NK-92 treated with Interleukin-12 subunit alpha and Interleukin-12 subunit beta, amount 100 ng/mL, for 24 hours (cell line): ENCODE data around the gene GRM7.

ENCODE experiments used
- DNase-seq: peaks from one replicate; lab custom pipeline; 2025; lab: John Stamatoyannopoulos, UW

Gene GRM7

DNA sequence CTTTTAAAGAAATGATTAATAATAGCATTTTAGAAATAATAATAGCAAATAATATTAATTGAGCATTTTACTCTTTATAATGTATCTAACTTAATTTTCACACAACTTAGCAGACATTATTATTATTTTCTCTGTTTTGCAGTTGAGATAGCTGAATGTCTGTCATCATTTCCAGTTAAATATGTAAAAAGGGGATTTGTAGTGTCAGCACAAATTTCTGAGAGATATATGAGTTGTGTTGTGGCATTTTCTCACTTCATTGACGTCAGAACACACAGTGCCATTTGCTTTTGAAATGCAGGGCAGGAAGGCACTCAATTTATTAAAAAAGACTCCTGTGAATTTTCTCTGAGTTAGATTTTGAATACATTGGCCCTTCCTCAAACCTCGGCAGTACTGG is 111.0 kb downstream of the GRM7 start:
- DNase-seq: no peak

DNA sequence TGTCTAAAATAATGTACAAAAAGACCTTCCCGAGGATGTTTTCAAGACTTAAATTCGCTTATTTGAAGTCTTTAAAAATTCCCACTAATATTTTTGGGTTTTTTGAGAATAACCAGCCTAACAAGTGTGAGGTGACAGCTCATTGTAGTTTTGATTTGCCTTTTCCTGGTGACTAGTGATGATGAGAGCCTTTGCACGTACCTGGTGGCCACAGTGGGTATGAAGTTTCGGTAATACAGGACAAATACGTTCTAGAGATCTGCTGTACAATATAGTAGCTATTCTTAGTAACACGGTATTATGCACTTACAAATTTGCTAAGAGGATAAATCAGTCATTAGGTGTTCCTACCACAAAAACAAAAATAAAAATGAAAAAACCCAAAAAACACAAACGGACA is 124.9 kb downstream of the GRM7 start:
- DNase-seq: no peak

- no peak for DNase-seq
Measured at GRCh38 chr3:6989608-6990291, 128.8 kb downstream of the GRM7 start.

- DNase-seq: no peak
Measured at GRCh38 chr3:6994081-6994668, 133.3 kb downstream of the GRM7 start.

GRCh38 chr3:7000501-7000900 is 139.6 kb downstream of the GRM7 start:
- no peak for DNase-seq

GRCh38 chr3:7001370-7001769 is 140.5 kb downstream of the GRM7 start:
- no peak for DNase-seq

GRCh38 chr3:7015683-7016440 is 154.9 kb downstream of the GRM7 start:
- no peak for DNase-seq

- DNase-seq: no peak
Measured at GRCh38 chr3:7025581-7026300, 164.8 kb downstream of the GRM7 start.

DNA sequence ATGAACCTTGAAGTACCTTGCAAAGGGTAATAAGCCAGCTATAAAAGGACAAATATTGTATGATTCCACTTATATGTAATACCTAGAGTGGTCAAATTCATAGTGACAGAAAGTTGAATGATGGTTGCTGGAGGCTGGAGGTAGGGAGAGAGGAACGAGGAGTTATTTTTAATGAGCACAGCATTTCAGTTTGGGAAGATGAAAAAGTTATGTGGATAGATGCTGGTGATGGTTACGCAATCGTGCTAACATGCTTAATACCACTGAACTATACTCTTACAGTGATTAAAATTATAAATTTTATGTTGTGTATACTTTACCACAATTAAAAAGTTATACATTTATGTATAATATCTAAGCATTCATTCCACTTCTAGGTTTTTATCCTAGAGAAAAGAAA is 168.6 kb downstream of the GRM7 start:
- DNase-seq: no peak

DNA sequence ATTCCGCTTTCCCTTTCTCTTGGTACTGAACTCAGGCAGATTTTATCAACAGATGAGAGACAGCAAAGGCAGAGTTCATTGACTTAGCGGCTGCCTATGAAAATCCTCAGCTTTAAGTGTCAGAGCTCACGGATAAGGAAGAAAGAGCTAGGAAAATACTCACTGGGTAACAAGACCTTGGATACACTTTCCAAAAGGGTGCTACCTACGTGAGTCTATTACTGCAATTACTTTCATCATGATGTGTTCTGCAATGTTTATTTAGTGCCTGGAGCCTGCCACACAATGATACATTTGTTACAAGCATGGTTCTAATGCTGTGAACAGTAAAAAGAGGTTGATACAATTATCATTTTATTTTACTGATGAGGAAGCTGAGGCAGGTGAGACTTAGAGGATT is 177.5 kb downstream of the GRM7 start:
- DNase-seq: no peak

GRCh38 chr3:7062714-7063113 is 201.8 kb downstream of the GRM7 start:
- DNase-seq: no peak

GRCh38 chr3:7070461-7070860 is 209.5 kb downstream of the GRM7 start:
- DNase-seq: no peak

- DNase-seq: no peak
Measured at GRCh38 chr3:7074217-7074616, 213.3 kb downstream of the GRM7 start.

GRCh38 chr3:7075117-7075516 is 214.2 kb downstream of the GRM7 start:
- no peak for DNase-seq

- DNase-seq: no peak
Measured at GRCh38 chr3:7075901-7076300, 215.0 kb downstream of the GRM7 start.

- no peak for DNase-seq
Measured at GRCh38 chr3:7082244-7082643, 221.3 kb downstream of the GRM7 start.

GRCh38 chr3:7086417-7086816 is 225.5 kb downstream of the GRM7 start:
- DNase-seq: no peak

- no peak for DNase-seq
Measured at GRCh38 chr3:7095116-7095515, 234.2 kb downstream of the GRM7 start.

DNA sequence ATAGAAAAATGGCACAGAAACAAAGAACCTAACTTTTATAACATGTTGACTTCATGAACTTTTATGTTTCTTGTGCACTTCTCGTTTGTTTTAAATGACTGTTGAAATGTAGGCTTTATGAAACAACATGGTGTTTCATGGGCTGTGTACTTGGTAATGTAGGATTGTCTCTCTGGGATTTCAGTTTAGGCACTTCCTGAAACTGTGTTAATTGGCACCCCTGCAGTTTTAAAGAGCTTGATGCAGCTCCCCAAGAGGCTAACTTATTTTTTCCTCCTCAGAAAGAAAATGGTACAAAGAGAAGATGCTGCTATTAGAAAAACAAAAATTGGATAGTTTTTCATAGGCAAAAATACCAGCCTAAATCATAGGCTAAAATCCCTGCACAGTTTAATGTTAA is 239.2 kb downstream of the GRM7 start:
- no peak for DNase-seq

- no peak for DNase-seq
Measured at GRCh38 chr3:7106635-7107034, 245.7 kb downstream of the GRM7 start.

DNA sequence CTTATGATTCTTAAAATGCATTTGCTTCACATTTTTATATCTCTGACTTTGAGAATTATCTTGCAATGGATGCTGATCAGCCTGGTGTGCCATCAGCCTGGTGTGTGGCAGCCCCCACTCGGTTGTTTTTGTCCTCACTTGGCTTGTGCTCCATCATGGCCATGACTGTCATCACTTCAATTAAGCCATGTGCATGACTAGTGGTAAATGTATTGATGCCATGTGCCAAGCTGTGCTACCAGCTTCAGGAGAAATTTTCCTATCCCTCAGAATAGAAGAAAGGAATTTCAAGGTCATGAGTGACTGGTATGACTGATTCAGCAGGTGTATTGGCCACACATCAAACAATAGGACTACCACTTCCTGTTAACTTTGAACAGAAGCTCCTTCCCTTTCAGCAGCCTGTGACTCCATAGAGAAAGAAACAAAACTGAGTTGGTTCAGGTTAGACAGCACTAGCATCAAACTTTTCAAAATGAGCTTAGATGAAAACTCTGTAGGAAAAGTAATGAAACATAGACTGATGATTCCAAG is 251.7 kb downstream of the GRM7 start:
- no peak for DNase-seq

DNA sequence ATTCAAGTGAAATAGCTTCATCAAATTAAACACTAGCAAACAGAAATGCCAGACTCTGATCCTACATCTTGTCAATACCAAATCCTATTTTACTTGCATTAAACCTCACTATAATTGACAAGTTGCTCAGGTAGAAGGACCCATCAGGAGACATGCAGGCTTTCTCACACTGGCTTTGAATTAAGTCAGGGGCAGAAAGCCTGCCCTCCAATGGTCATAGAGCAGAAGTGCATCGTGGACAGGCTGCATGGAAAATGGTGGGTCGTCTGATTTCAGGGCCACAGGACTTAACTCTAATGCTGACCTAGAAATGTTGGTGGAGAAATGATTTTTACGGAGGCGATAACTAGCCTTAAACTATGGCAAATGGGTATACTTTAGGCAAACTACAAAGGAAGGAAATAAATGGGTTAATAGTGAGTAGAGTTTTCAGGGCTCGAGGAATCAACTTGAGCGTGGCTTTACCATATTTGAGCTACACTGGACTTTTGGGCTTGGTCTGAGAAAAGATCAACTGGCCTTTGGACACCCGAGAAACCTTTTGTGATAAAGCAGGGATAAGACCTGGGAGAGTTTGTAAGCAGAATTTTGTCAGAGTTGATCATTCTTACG is 283.9 kb downstream of the GRM7 start:
- DNase-seq: no peak
